ENCODE data around the gene SSR3. TPM values are rescaled to one million over a fixed set of nuclear protein-coding genes. Genes with fewer than 3 reads are reported as not detected.

SSR3 gene
- total and polyA plus RNA-seq, 9 of the 15 experiments (the other 6 are each of a cell fraction or from before 2014, with no cell fraction given) = 104 to 464 (median 307) TPM

GRCh38 chr3:156579427-156579851 is 24.5 kb upstream of the SSR3 start (continued):
- TF ChIP-seq ZNF407 (IDR thresholded peaks at IDR 0.05; ENCODE audit: low read depth) (no peak), CAMTA2 (CRISPR knock-in tag; conservative IDR thresholded peaks at IDR 0.05) (no peak), ZNF592 (IDR thresholded peaks at IDR 0.05) (no peak), SMARCA5 (IDR thresholded peaks at IDR 0.05) (no peak), ETV6 (IDR thresholded peaks at IDR 0.05; ENCODE audit: borderline replicate concordance in 1 of 2, low read depth in 2 of 2, low read length in 1 of 2) (no peak; a peak in 1 of 4 replicates), ETV6 (CRISPR knock-in tag; IDR thresholded peaks at IDR 0.05; ENCODE audit: borderline replicate concordance) (no peak), PTBP1 (IDR thresholded peaks at IDR 0.05; ENCODE audit: low read depth, low read length) (no peak), JUNB (CRISPR knock-in tag; conservative IDR thresholded peaks at IDR 0.05) (no peak), SIX5 (IDR thresholded peaks at IDR 0.05; ENCODE audit: borderline replicate concordance in 1 of 2, insufficient read depth in 1 of 2, low read depth in 1 of 2, low read length in 2 of 2) (no peak), ZNF3 (CRISPR knock-in tag; IDR thresholded peaks at IDR 0.05) (no peak), MTA2 (IDR thresholded peaks at IDR 0.05; ENCODE audit: low read depth) (peak; percentile 38; the same call in 1 of the 2 replicates), ID3 (CRISPR knock-in tag; IDR thresholded peaks at IDR 0.05) (no peak), ID3 (tag; IDR thresholded peaks at IDR 0.05) (no peak), BHLHE40 (IDR thresholded peaks at IDR 0.05; ENCODE audit: low read length) (peak; percentile 55; the same call in 1 of the 2 replicates), MCM3 (IDR thresholded peaks at IDR 0.05) (no peak), TCF7L2 (IDR thresholded peaks at IDR 0.05; ENCODE audit: low read depth, low read length) (no peak), BRF1 (IDR thresholded peaks at IDR 0.05; ENCODE audit: borderline replicate concordance, extremely low read depth, insufficient read length) (no peak), CSDE1 (IDR thresholded peaks at IDR 0.05) (no peak)
